ENCODE data around the gene VPS26C.

GRCh38 chr21:37195610-37196009 is 71.5 kb downstream of the VPS26C start:
- TF ChIP-seq ZBTB33 (IDR thresholded peaks at IDR 0.05) (no peak), HDAC2 (IDR thresholded peaks at IDR 0.05) (no peak), EZH2 (IDR thresholded peaks at IDR 0.05; ENCODE audit: borderline replicate concordance, control insufficient read depth, low read depth, low read length) (no peak), EGR1 (IDR thresholded peaks at IDR 0.05; ENCODE audit: borderline replicate concordance in 1 of 2, low read depth in 2 of 2, low read length in 2 of 2) (no peak)
